Fibroblast of skin of scalp (primary cell): ENCODE measurements around the gene SF3B2.
"Not testable (repeated sequence)": the region's sequence is repeated elsewhere in the genome, so short reads cannot be mapped to it uniquely, and the experiment has no call there.

ENCODE experiments used
- DNase-seq: peaks from one replicate; pipeline ENCODE4 v3.0.0-alpha.2; 2013

SF3B2 gene

GRCh38 chr11:66109294-66109693 lies 57.1 kb downstream of the SF3B2 start:
- no peak for DNase-seq

DNA sequence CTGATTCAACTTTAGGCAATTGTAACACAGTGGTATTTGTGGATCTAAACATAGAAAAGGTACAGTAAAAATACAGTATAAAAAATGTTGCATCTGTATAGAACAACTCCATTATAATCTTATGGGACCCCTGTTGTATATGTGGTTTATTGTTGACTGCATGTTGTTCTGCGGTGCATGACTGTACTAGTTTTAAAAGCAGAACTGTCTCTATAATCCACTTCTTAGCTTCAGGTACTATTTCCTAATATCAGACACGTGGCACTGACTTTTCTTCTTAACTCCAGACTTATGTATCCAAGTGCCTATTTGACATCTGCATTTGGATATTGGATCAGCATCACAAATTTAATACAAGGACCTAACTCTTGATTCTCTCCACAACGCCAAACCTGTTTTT lies 59.0 kb downstream of the SF3B2 start:
- no peak for DNase-seq

DNA sequence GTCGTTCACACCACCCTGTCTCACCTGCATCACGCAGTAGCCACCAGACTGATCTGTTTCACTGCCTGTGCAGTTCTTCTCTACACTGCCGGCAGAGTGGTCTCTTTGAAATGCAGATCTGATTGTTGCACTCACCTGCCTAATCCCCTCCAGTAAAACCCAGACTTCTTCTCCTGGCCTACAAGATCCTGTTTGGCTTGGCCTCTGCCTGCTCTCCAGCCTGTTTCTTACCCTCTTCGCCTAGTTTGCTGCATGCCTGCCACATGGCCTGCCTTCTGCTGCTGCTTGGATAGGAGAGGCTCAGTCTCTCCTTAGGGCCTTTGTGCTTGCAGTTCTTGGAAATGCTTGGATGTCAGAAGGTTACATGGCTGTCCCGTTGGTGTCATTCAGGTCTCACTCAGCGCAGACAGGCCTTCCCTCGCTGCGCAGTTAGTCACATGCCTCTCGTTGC lies 59.9 kb downstream of the SF3B2 start:
- DNase-seq = no peak

GRCh38 chr11:66112601-66113499 lies 60.7 kb downstream of the SF3B2 start:
- DNase-seq = peak; percentile 92

DNA sequence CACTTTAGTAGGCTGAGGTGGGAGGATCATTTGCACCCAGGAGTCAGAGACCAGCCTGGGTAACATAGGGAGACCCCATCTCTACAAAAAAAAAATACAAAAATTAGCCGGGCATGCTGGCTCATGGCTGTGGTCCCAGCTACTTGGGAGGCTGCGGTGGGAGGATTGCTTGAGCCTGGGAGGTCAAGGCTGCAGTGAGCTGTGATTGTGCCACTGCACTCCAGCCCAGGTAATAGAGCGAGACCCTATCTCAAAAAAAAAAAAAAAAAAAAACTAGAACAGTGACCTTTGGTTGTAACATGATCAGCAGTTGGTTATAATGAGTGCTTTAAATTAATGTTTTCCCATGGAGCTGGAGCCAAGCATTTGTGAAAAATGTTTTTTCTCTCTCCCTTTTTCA lies 62.8 kb downstream of the SF3B2 start:
- not testable (repeated sequence) for DNase-seq

- DNase-seq = no peak
Measured at GRCh38 chr11:66115638-66116301, 63.6 kb downstream of the SF3B2 start.

DNA sequence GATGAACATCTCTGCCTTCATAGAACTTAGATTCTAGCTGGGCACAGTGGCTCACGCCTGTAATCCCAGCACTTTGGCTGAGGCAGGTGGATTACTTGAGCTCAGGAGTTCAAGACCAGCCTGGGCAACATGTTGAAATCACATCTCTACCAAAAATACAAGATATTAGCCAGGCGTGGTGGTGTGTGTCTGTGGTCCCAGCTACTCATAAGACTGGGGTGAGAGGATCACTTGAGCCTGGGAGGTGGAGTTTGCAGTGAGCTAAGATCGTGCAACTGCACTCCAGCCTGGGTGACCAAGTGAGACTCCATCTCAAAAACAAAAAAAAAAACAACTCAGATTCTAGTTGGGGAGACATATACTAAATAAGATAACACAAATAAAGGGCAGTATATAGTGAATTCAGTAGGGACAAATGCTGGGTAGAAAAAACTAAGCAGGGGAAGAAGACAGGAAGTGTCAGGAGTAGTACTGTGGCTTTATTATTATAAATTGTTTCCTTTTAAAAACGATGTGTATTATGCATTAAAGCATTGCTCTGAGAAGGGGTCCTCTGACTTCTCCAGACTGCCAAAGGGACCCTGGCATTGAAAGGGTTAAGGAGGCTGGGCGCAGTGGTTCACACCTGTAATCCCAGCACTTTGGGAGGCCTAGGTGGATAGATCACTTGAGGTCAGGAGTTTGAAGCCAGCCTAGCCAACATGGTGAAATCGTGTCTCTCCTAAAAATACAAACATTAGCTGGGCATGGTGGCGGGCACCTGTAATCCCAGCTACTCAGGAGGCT lies 64.6 kb downstream of the SF3B2 start:
- DNase-seq = no peak

- DNase-seq = no peak
Measured at GRCh38 chr11:66118847-66119246, 66.7 kb downstream of the SF3B2 start.
